ENCODE measurements around the gene EVC2.
"Not testable (repeated sequence)": the region's sequence is repeated elsewhere in the genome, so short reads cannot be mapped to it uniquely, and the experiment has no call there.

EVC2 gene

GRCh38 chr4:5746829-5747737, 38.7 kb upstream of the EVC2 start:
- no peak for DNase-seq (ENCODE audit: low spot score)

GRCh38 chr4:5746250-5746649, 37.9 kb upstream of the EVC2 start:
- no peak for DNase-seq (ENCODE audit: low spot score)

GRCh38 chr4:5742968-5743367, 34.6 kb upstream of the EVC2 start:
- no peak for DNase-seq (ENCODE audit: low spot score)

GRCh38 chr4:5742388-5742787, 34.0 kb upstream of the EVC2 start:
- DNase-seq (ENCODE audit: low spot score), result no peak

DNA sequence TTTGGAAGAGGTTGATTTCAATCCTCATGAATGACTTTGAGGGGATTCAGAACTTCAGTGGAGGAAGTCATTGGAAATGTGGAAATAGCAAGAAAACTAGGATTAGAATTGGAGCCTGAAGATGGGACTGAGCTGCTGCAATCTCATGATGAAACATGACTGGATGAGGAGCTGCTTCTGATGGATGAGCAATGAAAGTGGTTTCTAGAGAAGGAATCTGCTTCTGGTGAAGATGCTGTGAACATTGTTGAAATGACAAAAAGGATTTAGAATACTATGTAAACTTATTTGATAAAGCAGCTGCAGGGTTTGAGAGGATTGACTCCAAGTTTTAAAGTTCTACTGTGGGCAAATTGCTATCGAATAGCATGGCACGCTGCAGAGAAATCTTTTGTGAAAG, 29.7 kb upstream of the EVC2 start:
- no peak for DNase-seq (ENCODE audit: low spot score)

DNA sequence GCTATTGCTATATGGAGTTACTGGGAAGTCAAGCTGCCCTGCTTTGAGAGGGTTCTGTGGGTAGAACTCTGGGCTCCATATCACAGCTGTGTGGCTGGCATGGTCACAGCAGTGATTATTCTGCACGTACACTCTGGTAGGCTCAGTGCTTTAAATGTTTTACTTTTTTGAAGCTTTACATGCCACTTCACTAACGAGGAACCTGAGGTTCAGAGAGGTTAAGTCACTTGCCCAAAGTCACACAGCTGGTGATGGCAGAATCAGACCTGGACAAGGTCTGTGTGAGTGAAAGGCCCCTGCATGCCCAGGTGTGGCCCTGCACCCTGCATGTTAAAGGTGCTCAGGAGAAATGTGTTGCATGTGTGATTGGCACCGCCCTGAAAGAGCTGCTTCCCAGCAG, 27.1 kb upstream of the EVC2 start:
- no peak for DNase-seq (ENCODE audit: low spot score)

DNA sequence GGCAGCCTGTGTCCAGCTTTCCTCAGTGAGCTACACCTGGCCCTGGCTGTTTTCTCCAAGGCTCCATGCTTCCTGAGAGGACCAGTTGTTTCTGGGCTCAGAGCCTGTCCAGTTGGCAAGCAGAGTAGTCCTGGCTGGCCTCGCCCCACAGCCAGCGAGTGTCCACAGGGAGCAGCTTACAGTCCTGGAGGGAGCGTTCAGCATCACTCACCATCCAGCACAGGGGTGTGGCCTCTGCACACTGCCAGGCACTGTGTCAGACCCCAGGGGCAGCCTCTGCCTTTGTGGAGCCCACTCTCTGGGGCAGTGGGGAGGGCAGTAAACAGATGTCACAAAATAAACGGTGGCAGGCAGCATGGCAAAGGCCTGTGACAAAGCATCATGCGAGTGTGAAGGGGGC, 26.5 kb upstream of the EVC2 start:
- no peak for DNase-seq (ENCODE audit: low spot score)

GRCh38 chr4:5732158-5732557, 23.8 kb upstream of the EVC2 start:
- no peak for DNase-seq (ENCODE audit: low spot score)

DNA sequence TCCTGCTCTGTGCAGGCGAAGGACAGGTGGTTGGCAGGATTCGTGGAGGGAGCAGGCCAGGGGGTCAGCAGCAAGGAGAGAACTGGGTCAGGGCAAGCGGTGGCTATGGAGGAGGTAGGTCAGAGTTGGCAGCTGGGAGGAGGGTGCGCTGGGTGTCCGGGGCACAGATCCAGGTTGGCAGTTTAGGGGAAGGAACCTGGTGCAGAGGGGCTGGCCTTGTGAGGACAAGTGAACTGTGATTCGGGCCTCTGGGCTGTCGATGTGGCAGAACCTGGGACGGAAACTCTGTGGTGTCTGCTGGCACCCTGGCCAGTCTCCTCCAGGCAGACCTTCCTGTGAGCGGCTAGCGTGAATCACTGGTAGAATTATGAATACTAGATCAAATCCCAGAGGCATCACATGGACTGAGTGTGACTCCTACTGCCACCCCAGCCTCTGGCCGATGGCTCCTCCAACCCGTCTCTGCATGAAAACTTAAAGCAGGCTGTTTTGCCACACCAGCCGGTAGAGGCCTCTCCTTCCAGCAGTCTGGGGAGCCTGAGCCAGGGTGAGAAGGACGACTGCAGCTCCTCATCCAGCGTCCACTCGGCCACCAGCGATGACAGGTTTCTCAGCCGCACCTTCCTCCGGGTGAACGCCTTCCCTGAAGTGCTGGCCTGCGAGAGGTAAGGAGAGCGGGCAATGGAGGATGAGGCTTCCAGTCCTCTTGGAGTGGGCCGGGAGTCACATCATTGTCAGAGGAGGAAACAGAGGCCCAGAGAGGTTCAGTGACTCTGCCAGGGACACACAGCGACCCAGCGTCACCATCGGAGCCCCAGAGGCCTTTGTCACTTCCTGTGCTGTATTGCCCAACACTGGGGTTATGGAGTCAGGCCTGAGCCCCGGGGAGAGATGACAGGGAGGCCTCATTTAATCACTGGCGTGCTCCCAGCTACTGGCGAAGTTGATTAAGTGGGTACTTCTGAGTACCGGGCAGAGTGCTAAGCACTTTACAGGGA, 22.9 kb upstream of the EVC2 start:
- no peak for DNase-seq (ENCODE audit: low spot score)

DNA sequence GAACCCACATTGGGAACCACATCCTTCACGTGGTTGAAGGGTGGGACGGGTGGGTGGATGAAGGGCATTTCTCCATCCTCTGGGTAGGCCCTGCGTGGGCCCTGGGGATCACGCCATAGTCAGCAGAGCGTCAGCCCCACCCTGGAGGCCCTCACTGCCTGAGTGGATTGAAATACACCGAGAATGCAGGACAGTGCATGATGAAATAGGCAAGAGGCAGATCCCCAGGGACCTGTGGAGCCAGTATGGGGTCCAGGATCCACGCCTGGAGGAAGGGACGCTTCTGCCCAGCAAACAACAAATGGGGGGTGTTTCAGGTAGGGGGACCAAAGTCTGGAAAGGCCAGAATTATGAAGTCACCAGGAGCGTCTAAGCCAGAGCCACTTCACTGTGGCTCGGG, 22.1 kb upstream of the EVC2 start:
- no peak for DNase-seq (ENCODE audit: low spot score)

- DNase-seq (ENCODE audit: low spot score), result not testable (repeated sequence)
These were observed 20.1 kb upstream of the EVC2 start for GRCh38 chr4:5728412-5728811.

DNA sequence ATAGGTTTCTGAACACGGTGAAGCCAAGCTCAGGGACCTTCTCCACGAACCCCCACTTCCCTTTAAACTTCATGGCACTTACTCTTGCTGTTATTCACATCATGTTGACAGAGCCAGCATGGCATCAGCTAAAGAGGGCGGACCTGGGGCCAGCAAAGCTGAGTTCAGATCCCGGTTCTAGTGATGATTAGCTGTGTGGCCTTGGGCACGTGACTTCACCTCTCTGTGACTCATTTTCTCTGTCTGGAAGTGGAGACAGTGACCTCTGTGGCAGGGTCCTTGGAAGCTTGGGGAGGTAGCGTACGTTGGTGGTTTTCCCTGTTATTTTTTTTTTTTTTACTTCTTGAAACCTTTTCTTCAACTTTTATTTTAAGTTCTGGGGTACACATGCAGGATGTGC, 16.0 kb upstream of the EVC2 start:
- no peak for DNase-seq (ENCODE audit: low spot score)

DNA sequence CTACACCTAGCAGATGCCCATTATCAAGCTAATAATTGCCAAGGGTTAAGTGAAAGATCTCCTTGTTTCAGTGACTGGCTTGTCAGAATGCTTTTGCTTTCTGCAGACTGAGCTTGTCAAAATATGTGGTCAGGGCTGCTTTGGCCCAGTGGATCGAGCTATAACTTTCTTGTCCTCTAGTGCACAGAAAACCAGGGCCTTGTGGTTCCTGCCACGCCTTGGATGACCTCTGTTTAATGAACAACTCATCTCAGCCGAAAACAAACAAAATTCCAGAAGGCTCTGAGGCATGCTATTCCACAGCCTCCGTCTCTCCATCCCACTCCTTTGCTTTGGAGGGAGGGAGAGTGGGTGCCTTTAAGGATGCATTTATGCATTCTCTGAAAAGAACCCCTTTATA, 14.0 kb upstream of the EVC2 start:
- DNase-seq (ENCODE audit: low spot score), result no peak

- no peak for DNase-seq (ENCODE audit: low spot score)
These were observed 13.6 kb upstream of the EVC2 start for GRCh38 chr4:5721923-5722322.

GRCh38 chr4:5720980-5721379, 12.6 kb upstream of the EVC2 start:
- DNase-seq (ENCODE audit: low spot score), result no peak

DNA sequence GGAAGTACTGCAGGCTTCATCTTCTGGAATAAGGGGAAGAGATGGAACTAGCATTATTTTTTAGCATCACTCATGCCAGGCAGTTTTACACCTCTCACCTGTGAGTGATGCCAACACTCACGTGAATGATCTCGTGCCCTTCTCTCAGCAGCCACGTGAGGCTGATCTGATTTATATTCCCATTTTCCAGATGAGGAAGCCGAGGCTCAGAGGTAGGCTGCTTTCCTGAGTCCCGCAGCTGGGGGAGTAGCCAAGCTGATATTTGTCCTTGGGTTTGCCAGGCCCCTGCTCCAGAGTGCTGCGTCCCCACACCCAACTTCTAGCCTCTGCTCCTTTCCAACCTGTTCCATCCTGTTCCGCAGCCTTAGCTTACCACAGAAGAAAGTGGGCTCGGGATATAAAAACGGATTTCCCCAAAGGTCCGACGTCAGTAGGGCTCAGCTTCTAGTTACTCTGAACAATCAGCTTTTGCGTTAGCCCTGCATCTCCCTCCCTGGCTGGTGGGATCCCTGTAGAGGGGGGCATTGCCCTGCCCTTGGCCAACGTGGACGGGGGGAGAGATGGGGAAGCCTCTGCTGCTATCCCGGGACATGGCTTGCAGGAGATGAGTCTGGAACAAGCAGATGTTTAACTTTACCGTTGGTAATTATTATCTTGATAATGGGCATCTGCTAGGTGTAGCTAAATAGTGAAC, 11.9 kb upstream of the EVC2 start:
- no peak for DNase-seq (ENCODE audit: low spot score)

DNA sequence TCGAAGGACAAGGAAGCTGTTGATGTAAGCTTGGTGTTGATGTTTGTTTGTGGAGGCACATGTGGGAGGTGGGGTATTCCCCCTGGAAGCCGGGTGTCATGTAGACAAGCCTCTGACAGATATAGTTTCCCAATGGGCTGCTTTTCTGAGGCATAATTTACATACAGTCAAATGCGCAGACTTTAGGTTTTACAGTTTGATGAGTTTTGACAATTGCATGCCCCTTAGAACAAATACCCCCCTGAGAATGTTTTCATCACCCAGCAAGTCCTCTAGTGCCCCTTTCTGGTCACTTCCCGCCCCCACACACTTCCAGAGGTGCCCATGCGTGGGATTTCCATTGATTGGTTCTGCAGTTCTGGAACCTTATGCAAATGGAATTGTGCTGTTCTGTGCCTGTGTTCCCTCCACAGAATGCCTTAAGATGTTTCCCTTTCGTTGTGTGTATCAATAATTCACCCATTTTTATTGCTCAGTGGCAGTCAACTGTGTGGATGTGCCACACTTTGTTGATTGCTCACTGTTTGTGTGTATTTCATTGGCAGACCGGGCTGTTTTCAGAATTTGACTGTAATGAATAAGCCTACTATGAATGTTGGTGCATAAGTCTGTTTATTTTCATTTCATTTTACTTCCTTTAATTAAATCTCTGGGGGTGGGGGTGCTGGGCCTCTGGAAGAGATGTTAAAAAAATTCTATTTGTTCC, 11.1 kb upstream of the EVC2 start:
- no peak for DNase-seq (ENCODE audit: low spot score)

- DNase-seq (ENCODE audit: low spot score), result no peak
These were observed 10.1 kb upstream of the EVC2 start for GRCh38 chr4:5718411-5718810.

DNA sequence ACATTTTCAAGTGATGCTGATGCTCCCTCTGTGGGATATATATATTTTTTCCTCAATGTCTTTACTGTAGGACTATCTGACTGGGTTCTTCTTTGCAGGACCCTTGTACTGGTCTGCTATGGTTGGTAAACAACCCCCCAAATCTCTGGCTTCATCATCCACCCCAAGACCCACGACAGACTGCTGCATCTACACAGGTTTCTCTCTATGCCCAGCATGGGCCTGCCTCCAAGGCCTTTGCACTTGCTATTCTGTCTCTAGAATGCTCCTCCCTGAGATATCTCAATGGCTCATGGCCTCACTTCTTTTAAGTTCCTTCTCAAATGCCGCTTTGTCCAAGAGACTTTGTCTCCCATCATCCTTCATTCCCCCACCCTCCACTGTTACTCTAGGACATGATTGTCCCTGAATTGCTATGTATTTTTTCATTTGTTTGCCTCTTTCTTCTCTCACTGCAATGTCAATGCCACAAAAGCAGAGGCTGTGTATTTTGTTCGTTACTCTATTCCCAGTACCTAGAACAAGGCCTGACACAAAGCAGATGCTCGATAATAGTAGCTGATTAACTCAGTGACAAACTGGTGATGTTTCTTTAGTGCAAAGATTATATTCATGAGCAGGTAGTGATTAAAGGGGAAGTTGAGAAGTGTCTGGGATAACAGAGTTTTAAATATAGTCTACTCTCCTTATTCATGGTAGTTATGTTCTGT, 9.2 kb upstream of the EVC2 start:
- DNase-seq (ENCODE audit: low spot score), result no peak

DNA sequence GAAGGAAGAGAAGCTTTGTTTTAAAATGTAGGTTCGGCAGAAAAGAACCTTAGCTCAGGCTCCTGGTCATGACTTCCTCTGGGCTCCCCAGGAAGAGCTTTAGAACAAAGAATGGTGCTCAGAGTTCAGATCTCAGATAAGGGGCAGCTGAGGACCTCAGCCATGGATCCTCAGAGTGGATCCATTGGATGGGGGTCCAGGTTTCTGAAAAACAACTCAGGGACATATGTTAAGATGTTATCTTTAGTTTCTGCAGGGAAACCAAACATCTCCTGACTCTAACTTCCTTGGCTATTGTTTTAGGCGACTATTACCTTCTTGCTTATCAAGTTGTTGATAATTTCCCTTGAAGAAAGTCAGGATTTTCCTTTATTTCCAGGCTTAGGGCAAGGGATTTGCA, 8.0 kb upstream of the EVC2 start:
- DNase-seq (ENCODE audit: low spot score), result no peak

GRCh38 chr4:5715357-5715756, 7.0 kb upstream of the EVC2 start:
- no peak for DNase-seq (ENCODE audit: low spot score)

All from iPS-NIHi11 (cell line).